Lung (tissue), 12 donors: ENCODE results near the gene ITGBL1. TPM values are rescaled to one million over a fixed set of nuclear protein-coding genes. Genes with fewer than 3 reads are reported as not detected.

ENCODE experiments used
- ATAC-seq: fragments of 200-7000 bp; cut with Tn5 transposase; one replicate; pipeline ENCODE4 v1.9.1; 2020; ENCODE audit warnings: moderate number of reproducible peaks; ENCODE audit not compliant: insufficient read depth, low FRiP score
- DNase-seq, 3 donors: peaks; one replicate each; pipeline ENCODE4 v3.0.0-alpha.2; 2013 to 2017
- H3K27ac ChIP-seq, 2 donors: one replicate each; pipeline ENCODE4 v1.5.1; 2013; ENCODE audit warnings: mild to moderate bottlenecking in 2 of 2, moderate library complexity in 2 of 2, control low read depth in 1 of 2, inconsistent platforms in 1 of 2, low read depth in 1 of 2, low read length in 1 of 2
- H3K27me3 ChIP-seq, 3 donors: one replicate each; pipeline ENCODE4 v1.5.1; 2013; ENCODE audit warnings: low read length in 2 of 3; ENCODE audit not compliant: control insufficient read depth in 3 of 3, insufficient read depth in 3 of 3
- H3K36me3 ChIP-seq, 4 donors: one replicate each; pipeline ENCODE4 v1.5.1; 2013; ENCODE audit warnings: low read length in 4 of 4, mild to moderate bottlenecking in 1 of 4, moderate library complexity in 1 of 4; ENCODE audit not compliant: control insufficient read depth in 4 of 4, insufficient read depth in 4 of 4
- H3K4me1 ChIP-seq, 5 donors: one replicate each; pipeline ENCODE4 v1.5.1; 2013; ENCODE audit warnings: low read length in 5 of 5, mild to moderate bottlenecking in 2 of 5, moderate library complexity in 1 of 5; ENCODE audit not compliant: control insufficient read depth in 5 of 5, insufficient read depth in 5 of 5
- H3K4me3 ChIP-seq: one replicate; pipeline ENCODE4 v1.5.1; 2013; ENCODE audit warnings: mild to moderate bottlenecking, control low read depth, moderate library complexity
- H3K9ac ChIP-seq, 2 donors: one replicate each; pipeline ENCODE4 v1.5.1; 2013; ENCODE audit warnings: low read length in 2 of 2, control low read depth in 1 of 2; ENCODE audit not compliant: insufficient read depth in 1 of 2
- H3K9me3 ChIP-seq, 4 donors: one replicate each; pipeline ENCODE4 v1.5.1; 2013; ENCODE audit warnings: low read length in 3 of 4, mild to moderate bottlenecking in 1 of 4, moderate library complexity in 1 of 4; ENCODE audit not compliant: control insufficient read depth in 4 of 4, insufficient read depth in 3 of 4
- CTCF ChIP-seq: IDR thresholded peaks from 2 replicates; pipeline ENCODE4 v1.5.1; 2012; ENCODE audit warnings: mild to moderate bottlenecking; ENCODE audit errors: control extremely low read depth, extremely low read depth
- WGBS, 2 donors: extraction: QIAGEN DNeasy Blood & Tissue Kit; methylation state at CpG; one replicate each; pipeline ENCODE4 v1.1.7; 2013; 5-methylcytosine and 5-hydroxymethylcytosine counted together
- polyA plus RNA-seq, 2 donors: library from polyadenylated mRNA; stranded (reverse); fragments of 200-250 nt; gene quantifications; one replicate each; pipeline ENCODE4 v1.2.1, GENCODE V29; 2013
- total RNA-seq, 2 donors: library from RNA; depleted of rRNA in 1 of 2; stranded (reverse); fragments of >200 nt in 1 of 2; gene quantifications; one replicate each; pipeline ENCODE4 v1.2.1, GENCODE V29; 2014 to 2021
- donor health status: control.
- donor health status: control.
- donor health status: Bipolar disorder and iron deficiency.
- donor health status: healthy.
- donor health status: DM: yes; HTN: yes; CAD: no.

The ITGBL1 gene
- total and polyA plus RNA-seq, 4 donors, result 1.1 to 7.2 (median 4.0) TPM

DNA sequence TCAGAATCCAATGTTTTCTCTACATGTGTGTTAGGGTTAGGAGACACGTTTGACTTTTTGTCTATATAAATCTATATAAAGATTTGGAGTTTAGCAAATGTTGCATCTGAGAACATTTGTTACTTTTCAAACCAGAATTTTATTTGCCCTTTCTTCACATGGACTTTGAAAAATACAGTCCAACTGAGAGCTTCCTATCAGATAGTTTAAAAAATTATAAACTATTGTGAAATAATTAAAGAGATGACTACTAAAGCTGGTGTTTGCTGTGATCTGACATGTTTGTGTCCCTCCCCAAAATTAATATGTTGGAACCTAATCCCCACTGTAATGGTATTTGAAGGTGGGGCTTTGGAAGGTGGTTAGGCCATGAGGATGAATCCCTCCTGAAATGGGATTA lies 297.1 kb downstream of the ITGBL1 start:
- no peak for TF ChIP-seq CTCF
- 84 to 85% methylated on average over 1 of the region's 1 CpG for WGBS, 2 donors

GRCh38 chr13:101751488-101751887 lies 299.0 kb downstream of the ITGBL1 start:
- Histone ChIP-seq H3K27me3 (no peaks in the 10 kb centered on the region), H3K9me3 (no peaks in the 10 kb centered on the region), H3K9ac (no peak overlapping the region), H3K27ac (no peak overlapping the region), H3K36me3 (no peaks in the 10 kb centered on the region), H3K4me3 (no peak overlapping the region), H3K4me1 (peaks cover 0 to 4% (median 0%) of the 10 kb centered on the region in 5 donors)
- ATAC-seq, result no peak
- TF ChIP-seq CTCF, result no peak
- DNase-seq, result peak in 2 of 3 donors; percentile 39 to 53
- 8 to 16% methylated on average over 3 of the region's 3 CpGs for WGBS, 2 donors

More for the DNA sequence above, 297.1 kb downstream of the ITGBL1 start:
- Histone ChIP-seq H3K27me3 (no peaks in the 10 kb centered on the region), H3K9ac (no peak overlapping the region), H3K9me3 (no peaks in the 10 kb centered on the region), H3K4me3 (no peak overlapping the region), H3K36me3 (no peaks in the 10 kb centered on the region), H3K4me1 (peaks cover 0 to 4% (median 0%) of the 10 kb centered on the region in 5 donors), H3K27ac (no peak overlapping the region)
- DNase-seq (no peak), ATAC-seq (no peak)

DNA sequence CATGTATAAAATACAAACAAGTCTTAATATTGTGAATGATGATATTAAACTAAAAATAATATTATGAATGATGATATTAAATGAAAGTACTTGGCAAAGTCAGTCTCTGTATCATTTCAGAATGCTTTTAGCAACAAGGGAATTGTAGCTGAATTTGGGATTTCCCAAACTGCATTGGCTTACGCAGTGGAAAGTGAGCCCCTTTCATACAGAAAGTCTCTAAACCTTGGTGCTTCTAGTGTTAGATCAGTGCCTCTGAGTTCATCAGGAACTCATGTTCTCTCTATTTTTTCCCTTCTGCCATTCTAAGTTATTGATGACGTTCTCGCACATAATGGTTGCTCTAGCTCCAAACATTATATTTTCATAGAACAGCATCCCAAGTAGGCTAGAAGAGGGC lies 300.0 kb downstream of the ITGBL1 start:
- no peaks in the 10 kb centered on the region for H3K36me3 ChIP-seq
- WGBS, 2 donors, result 90 to 96% methylated on average over 3 of the region's 3 CpGs
- no peak for TF ChIP-seq CTCF
- H3K4me3 ChIP-seq, result no peak overlapping the region
- ATAC-seq (no peak), DNase-seq (no peak)
- H3K9ac ChIP-seq, result no peak overlapping the region
- no peaks in the 10 kb centered on the region for H3K27me3 ChIP-seq
- H3K4me1 ChIP-seq, result peaks cover 0 to 4% (median 0%) of the 10 kb centered on the region in 5 donors
- H3K27ac ChIP-seq, result no peak overlapping the region
- H3K9me3 ChIP-seq, result no peaks in the 10 kb centered on the region

- ATAC-seq (no peak), DNase-seq (no peak)
- peaks cover 0 to 4% (median 0%) of the 10 kb centered on the region in 5 donors for H3K4me1 ChIP-seq
- no peak overlapping the region for H3K9ac ChIP-seq
- H3K36me3 ChIP-seq, result no peaks in the 10 kb centered on the region
- no peaks in the 10 kb centered on the region for H3K27me3 ChIP-seq
- no peak for TF ChIP-seq CTCF
- H3K27ac ChIP-seq, result no peak overlapping the region
- WGBS, 2 donors, result 59 to 67% methylated on average over 6 of the region's 6 CpGs
- no peaks in the 10 kb centered on the region for H3K9me3 ChIP-seq
- no peak overlapping the region for H3K4me3 ChIP-seq
These were observed 302.9 kb downstream of the ITGBL1 start for GRCh38 chr13:101755228-101755887.
